Cerebellar cortex (tissue), 1 donor: ENCODE measurements around the gene RHBDD2.
"Not testable (repeated sequence)": the region's sequence is repeated elsewhere in the genome, so short reads cannot be mapped to it uniquely, and the experiment has no call there.

Experiments
- DNase-seq: peaks from one replicate; pipeline ENCODE4 v3.0.0-alpha.2; 2015; ENCODE audit warnings: low spot score

Gene RHBDD2

GRCh38 chr7:75866489-75867389, 12.1 kb upstream of the RHBDD2 start:
- DNase-seq, result peak; percentile 77

DNA sequence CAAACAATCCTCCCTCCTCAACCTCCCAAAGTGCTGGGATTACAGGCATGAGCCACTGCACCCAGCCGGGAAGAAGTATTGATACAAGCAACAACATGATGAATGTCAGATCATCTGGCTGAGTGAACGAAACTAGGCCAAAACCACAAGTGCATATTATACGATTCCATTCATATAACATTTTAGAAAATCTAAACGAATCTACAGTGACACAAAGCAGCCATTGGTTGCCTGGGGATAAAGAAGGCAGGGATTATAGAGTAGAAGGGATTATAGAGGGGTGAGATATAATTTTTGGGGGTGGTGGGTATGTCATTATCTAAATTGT, 11.5 kb upstream of the RHBDD2 start:
- no peak for DNase-seq

- DNase-seq, result no peak
Observed at GRCh38 chr7:75868153-75868552, 10.7 kb upstream of the RHBDD2 start.

- DNase-seq, result no peak
Observed at GRCh38 chr7:75869776-75870379, 9.0 kb upstream of the RHBDD2 start.

DNA sequence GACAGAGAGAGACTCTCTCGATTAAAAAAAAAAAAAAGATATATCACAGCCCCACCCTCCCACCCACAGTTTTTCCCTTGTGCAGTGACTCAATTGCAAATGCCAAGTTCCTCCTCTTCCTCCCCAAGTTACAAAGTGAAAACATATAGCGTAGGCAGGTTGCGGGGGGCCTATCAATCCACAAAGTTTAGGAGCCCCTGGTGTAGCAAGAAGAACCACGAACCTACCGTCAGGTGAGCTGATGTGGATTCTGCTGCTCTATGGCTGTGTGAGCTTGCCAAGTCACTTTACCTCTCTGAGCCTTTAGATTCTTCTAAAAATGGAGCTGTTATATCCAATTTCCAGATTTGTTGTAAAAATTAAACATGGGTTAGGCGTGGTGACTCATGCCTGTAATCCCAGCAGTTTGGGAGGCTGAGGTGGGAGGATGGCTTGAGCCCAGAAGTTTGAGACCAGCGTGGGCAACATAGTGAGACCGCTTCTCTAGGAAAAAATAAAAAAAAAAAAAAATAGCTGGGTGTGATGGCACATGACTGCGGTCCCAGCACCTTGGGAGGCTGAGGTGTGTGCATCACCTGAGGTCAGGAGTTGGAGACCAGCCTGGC, 8.2 kb upstream of the RHBDD2 start:
- DNase-seq, result no peak

- no peak for DNase-seq
Observed at GRCh38 chr7:75872073-75872782, 6.6 kb upstream of the RHBDD2 start.

DNA sequence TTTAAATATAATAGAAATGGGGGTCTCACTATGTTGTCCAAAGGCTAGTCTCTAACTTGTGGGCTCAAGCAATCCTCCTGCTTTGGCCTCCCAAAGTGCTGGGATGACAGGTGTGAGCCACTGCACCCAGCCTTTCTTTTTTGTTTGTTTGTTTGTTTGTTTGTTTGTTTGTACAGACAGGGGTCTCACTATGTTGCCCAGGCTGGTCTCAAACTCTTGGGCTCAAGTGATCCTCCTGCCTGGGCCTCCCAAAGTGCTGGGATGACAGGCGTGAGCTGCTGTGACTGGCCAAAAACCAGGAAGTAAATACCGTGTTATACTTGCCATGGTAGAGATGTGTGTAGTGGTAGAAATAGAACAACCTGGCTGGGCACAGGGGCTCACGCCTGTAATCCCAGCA, 4.7 kb upstream of the RHBDD2 start:
- DNase-seq, result not testable (repeated sequence)

DNA sequence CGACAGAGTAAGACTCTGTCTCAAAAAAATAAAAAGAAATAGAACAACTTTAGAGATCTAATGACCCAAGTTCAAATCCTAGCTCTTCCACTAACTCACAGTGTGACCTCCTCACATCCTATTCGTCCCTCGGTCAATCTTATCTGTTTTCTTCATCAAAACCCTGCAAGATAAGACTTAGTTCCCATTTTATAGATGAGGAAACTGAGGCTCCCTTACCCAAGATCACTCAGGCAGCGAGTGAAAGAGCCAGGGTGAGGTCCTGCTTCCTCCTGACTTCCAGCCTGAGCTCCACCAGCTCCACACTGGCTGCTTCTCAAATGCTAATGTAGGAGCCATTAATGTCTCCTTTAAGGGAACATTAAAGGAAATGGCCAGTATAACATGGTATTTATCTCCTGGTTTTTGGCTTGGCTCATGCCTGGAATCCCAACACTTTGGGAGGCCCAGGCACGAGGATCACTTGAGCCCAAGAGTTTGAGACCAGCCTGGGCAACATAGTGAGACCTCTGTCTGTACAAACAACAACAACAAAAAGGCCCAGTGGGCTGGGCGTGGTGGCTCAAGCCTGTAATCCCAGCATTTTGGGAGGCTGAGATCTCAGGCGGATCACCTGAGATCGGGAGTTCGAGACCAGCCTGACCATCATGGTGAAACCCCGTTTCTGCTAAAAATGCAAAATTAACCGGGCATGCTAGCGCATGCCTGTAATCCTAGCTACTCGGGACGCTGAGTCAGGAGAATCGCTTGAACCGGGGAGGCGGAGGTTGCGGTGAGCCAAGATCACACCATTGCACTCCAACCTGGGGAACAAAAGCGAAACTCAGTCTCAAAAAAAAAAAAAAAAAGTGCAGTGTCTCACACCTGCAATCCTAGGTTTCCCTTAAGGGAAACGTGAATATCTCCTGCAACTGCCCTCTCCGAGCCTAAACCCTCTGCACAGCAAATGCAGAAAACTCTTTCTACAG, 3.4 kb upstream of the RHBDD2 start:
- DNase-seq, result no peak

DNA sequence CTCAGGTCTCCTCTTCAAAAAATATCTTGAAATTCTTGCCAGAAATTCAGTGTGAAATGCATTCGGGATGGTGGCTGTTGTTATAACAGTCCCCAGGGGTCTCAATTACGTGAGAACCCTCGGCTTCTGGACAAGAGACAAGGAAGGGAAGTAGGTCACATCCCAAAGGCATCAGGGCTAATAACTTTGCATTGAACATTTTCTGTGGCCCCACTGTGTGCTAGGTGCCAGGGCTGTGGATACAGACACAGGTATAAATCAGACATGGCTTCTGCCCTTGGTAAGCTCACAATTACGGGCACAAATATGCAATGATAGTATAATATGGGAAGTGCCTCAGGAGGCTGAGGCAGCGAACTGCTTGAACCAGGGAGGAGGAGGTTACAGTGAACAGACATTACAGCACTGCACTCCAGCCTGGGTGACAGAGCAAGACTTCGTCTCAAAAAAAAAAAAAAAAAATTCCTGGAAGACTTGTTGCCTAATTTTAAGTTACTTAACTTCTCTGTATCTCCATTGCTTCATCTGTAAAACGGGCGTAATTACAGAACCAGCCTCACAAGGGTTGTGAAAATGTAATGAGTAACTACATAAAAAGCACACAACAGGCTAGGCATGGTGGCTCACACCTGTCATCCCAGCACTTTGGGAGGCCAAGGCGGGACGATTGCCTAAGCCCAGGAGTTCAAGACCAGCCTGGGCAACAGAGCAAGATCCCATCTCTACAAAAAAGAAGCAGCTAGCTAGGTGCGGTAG, 2.5 kb upstream of the RHBDD2 start:
- DNase-seq, result no peak

DNA sequence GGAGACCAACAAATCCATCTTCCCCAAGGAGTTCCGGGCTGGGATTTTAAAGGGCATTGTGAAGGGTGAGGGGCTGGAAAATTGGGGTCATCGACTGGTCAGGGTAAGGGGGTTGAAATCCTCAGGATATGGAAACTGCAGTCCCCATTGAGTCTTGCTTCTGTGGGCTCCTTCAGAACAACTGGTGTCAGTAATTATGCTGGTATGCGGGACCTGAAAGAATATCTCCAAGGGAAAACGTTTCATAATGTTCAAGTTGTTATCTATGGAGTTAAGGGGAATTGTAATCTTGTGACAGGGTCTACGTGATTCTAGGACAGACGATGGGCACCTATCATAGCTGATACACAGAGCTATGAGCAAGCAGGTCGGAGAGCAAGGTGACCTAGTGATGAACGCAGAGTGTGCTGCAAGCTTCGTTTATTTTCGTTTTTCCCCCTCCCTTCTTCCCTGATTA, 494 bp upstream of the RHBDD2 start:
- DNase-seq, result no peak

GRCh38 chr7:75879771-75880184, 944 bp downstream of the RHBDD2 start:
- no peak for DNase-seq

- DNase-seq, result no peak
Observed at GRCh38 chr7:75880242-75880641, 1.4 kb downstream of the RHBDD2 start.

DNA sequence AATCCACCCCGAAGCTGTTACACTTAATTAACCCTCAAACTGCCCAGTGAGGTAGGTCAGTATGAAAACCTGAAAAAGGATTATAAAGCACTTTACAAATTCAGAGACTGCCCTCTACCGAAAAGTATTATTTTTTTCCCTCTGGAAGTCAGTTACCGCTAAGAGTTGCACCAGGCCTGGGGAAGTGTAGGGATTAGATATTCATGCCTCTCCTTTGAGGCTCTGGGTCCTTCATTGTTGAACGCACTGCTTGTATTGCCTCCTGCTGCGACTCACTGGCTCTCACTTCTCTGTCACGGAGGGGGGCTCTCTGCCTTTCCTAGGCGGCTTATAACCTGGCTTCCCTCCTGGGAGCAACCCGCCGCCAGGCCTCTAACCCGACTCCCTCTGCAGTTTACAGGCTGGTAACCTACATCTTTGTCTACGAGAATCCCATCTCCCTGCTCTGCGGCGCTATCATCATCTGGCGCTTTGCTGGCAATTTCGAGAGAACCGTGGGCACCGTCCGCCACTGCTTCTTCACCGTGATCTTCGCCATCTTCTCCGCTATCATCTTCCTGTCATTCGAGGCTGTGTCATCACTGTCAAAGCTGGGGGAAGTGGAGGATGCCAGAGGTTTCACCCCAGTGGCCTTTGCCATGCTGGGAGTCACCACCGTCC, 2.7 kb downstream of the RHBDD2 start:
- no peak for DNase-seq

DNA sequence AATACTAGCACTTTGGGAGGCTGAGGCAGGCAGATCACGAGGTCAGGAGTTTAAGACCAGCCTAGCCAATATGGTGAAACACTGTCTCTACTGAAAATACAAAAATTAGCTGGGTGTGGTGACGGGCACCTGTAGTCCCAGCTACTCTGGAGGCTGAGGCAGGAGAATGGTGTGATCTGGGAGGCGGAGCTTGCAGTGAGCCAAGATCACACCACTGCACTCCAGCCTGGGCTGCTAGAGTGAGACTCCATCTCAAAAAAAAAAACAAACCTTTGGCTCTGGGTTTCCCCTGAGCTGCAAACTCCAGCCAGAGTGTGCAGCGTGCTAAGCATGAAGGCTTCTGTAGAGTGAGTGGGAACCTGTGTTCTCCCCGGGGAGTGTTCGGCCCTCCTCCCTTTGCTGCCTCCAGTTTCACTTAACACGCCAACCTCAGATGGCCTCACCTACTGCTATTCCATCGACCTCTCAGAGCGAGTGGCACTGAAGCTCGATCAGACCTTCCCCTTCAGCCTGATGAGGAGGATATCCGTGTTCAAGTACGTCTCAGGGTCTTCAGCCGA, 4.5 kb downstream of the RHBDD2 start:
- not testable (repeated sequence) for DNase-seq

- DNase-seq, result no peak
Observed at GRCh38 chr7:75884476-75884875, 5.6 kb downstream of the RHBDD2 start.

DNA sequence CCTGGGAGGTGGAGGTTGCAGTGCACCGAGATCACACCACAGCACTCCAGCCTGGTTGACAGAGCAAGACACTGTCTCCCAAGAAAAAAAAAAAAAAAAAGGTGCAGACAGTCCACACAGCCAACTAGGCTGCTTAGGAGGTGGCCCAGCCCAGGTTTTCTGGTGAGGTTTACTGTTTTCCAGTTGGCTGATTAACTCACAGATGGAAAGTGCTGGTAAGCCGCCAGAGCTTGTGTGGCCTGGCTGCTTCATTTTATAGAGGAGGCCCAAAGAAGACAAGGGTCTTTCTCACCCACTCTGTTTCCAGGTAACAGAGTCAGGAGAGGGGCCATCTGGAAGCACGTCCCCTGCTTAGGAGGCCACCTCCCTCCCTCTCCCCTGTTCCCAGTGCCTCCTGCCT, 6.2 kb downstream of the RHBDD2 start:
- DNase-seq, result peak; percentile 85

- no peak for DNase-seq
Observed at GRCh38 chr7:75887669-75888369, 9.0 kb downstream of the RHBDD2 start.

- peak; percentile 69 for DNase-seq
Observed at GRCh38 chr7:75888464-75889222, 9.8 kb downstream of the RHBDD2 start.
